Activated naive CD4-positive, alpha-beta T cell treated with anti-CD3 and anti-CD28 coated beads for 36 hours (primary cell): Measurements from ENCODE around the gene UGCG. TPM values are rescaled to one million over a fixed set of nuclear protein-coding genes. Genes with fewer than 3 reads are reported as not detected.
"Not testable (repeated sequence)": the region's sequence is repeated elsewhere in the genome, so short reads cannot be mapped to it uniquely, and the experiment has no call there.

Source experiments
- CTCF ChIA-PET: fragments of 350-600 bp; sonication (Branson Sonifier 250); formaldehyde crosslinking; loops from one replicate; lab custom pipeline; 2021; ENCODE audit warnings: antibody characterized with exemption; lab: Charles Lee
- DNase-seq: peaks from one replicate; pipeline ENCODE4 v3.0.0-alpha.2; 2020
- H3K27ac Mint-ChIP-seq: one replicate; pipeline ENCODE4 v1.8.0; 2021; ENCODE audit warnings: mild to moderate bottlenecking, mixed read lengths
- H3K27me3 Mint-ChIP-seq: one replicate; pipeline ENCODE4 v1.8.0; 2021; ENCODE audit warnings: low read depth, mixed read lengths
- H3K36me3 Mint-ChIP-seq: one replicate; pipeline ENCODE4 v1.8.0; 2021; ENCODE audit warnings: low read depth, mixed read lengths
- H3K4me1 Mint-ChIP-seq: one replicate; pipeline ENCODE4 v1.8.0; 2021; ENCODE audit warnings: low read depth, mixed read lengths
- H3K4me3 Mint-ChIP-seq: one replicate; pipeline ENCODE4 v1.8.0; 2021; ENCODE audit warnings: mild to moderate bottlenecking, moderate library complexity, mixed read lengths
- H3K9me3 Mint-ChIP-seq: one replicate; pipeline ENCODE4 v1.8.0; 2021; ENCODE audit warnings: mixed read lengths
- intact Hi-C: fragments of 100-400 bp; cut with micrococcal nuclease; formaldehyde crosslinking; loops from one replicate; pipeline ENCODE4 v1.15.1; 2023
- total RNA-seq, 2 experiments: library from RNA; stranded (reverse); gene quantifications; one replicate each; pipeline ENCODE4 v1.2.3, GENCODE V29; 2021

The UGCG gene
- total RNA-seq, 2 experiments from 2014 or later, result 8.8 to 10.5 TPM

DNA sequence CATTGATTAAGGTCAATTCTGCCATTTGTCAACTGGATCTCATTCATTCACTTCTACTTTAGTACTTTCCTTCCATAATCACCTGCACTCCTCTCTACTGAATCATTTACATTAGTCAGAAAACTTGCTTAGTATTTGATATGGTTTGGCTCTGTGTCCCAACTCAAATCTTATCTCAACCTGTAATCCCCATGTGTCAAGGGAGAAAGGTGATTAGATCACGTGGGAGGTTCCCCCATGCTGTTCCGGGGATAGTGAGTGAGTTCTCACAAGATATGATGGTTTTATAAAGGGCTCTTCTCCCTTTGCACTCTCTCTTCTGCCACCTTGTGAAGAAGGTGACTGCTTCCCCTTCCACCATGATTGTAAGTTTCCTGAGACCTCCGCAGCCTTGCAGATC, 23.7 kb upstream of the UGCG start:
- Mint-ChIP-seq H3K4me1 (peaks cover 6% of the 10 kb centered on the region), H3K27me3 (no peaks in the 10 kb centered on the region), H3K27ac (no peak overlapping the region), H3K9me3 (peaks cover 3% of the 10 kb centered on the region), H3K4me3 (no peak overlapping the region), H3K36me3 (no peaks in the 10 kb centered on the region)
- DNase-seq, result no peak
- intact Hi-C loops, result no loop called here
- CTCF ChIA-PET, result no interaction called here

DNA sequence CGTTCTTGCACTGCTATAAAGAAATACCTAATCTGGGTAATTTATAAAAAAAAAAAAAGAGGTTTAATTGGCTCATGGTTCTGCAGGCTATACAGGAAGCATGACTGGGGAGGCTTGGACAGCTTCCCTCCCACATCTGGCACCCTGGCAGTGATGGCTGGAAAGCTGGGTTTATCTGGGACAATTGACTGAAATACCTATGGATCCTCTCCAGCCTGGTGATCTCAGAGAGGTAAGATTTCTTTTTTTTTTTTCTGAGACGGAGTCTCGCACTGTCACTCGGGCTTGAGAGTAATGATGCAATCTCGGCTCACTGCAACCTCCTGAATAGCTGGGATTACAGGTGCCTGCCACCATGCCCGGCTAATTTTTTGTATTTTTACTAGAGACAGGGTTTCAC, 22.7 kb upstream of the UGCG start:
- DNase-seq, result no peak
- intact Hi-C loops, result no loop called here
- no peak overlapping the region for H3K27ac Mint-ChIP-seq
- no peak overlapping the region for H3K4me3 Mint-ChIP-seq
- CTCF ChIA-PET, result interaction anchor here (0.6 kb wide), 1 partner anchor 236 kb away, joined by 3 read pairs; no protein-coding TSS in a partner anchor
- peaks cover 6% of the 10 kb centered on the region for H3K4me1 Mint-ChIP-seq
- H3K27me3 Mint-ChIP-seq, result no peaks in the 10 kb centered on the region
- no peaks in the 10 kb centered on the region for H3K36me3 Mint-ChIP-seq
- H3K9me3 Mint-ChIP-seq, result no peaks in the 10 kb centered on the region

- intact Hi-C loops, result no loop called here
- H3K4me1 Mint-ChIP-seq, result peaks cover 6% of the 10 kb centered on the region
- H3K36me3 Mint-ChIP-seq, result no peaks in the 10 kb centered on the region
- H3K4me3 Mint-ChIP-seq, result no peak overlapping the region
- CTCF ChIA-PET, result interaction anchor here (1.0 kb wide), 1 partner anchor 200 kb away, joined by 3 read pairs; no protein-coding TSS in a partner anchor
- no peak for DNase-seq
- H3K27ac Mint-ChIP-seq, result no peak overlapping the region
- H3K9me3 Mint-ChIP-seq, result no peaks in the 10 kb centered on the region
- H3K27me3 Mint-ChIP-seq, result no peaks in the 10 kb centered on the region
These were observed 22.1 kb upstream of the UGCG start for GRCh38 chr9:111874500-111874899.

GRCh38 chr9:111875291-111875690, 21.3 kb upstream of the UGCG start:
- H3K27ac Mint-ChIP-seq, H3K4me3 Mint-ChIP-seq, H3K27me3 Mint-ChIP-seq, H3K9me3 Mint-ChIP-seq, H3K4me1 Mint-ChIP-seq, intact Hi-C loops, DNase-seq, H3K36me3 Mint-ChIP-seq: not testable (repeated sequence)
- CTCF ChIA-PET, result interaction anchor here (1.0 kb wide), 1 partner anchor 199 kb away, joined by 3 read pairs; no protein-coding TSS in a partner anchor

- DNase-seq, H3K36me3 Mint-ChIP-seq, intact Hi-C loops, H3K27ac Mint-ChIP-seq, CTCF ChIA-PET, H3K4me3 Mint-ChIP-seq, H3K27me3 Mint-ChIP-seq, H3K4me1 Mint-ChIP-seq, H3K9me3 Mint-ChIP-seq: not testable (repeated sequence)
These were observed 20.9 kb upstream of the UGCG start for GRCh38 chr9:111875691-111876090.

GRCh38 chr9:111876179-111876578, 20.4 kb upstream of the UGCG start:
- CTCF ChIA-PET, result no interaction called here
- no peak overlapping the region for H3K4me3 Mint-ChIP-seq
- H3K27ac Mint-ChIP-seq, result no peak overlapping the region
- DNase-seq, result no peak
- no peaks in the 10 kb centered on the region for H3K27me3 Mint-ChIP-seq
- intact Hi-C loops, result no loop called here
- peaks cover 1% of the 10 kb centered on the region for H3K9me3 Mint-ChIP-seq
- no peaks in the 10 kb centered on the region for H3K36me3 Mint-ChIP-seq
- H3K4me1 Mint-ChIP-seq, result peaks cover under 1% of the 10 kb centered on the region

DNA sequence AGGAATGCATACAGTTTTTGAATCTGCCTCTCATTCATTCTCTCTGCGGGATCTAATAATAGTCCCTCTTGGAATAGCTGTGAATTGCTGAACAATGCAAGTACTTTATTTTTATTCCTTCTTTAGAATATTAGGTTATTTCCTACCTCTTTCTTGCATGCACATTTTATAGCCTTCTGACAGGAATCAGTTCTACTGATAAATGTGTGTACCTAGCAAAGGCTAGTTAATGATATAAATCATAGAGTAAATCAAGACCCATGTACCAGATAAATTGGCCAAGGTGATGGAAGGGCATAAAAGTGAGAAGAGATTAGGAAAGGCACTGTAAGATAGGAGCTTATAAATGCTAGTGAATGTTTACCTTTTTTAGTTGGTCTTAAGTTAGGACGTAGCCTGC, 19.2 kb upstream of the UGCG start:
- Mint-ChIP-seq H3K4me1 (no peaks in the 10 kb centered on the region), H3K4me3 (no peak overlapping the region), H3K27me3 (no peaks in the 10 kb centered on the region), H3K27ac (no peak overlapping the region), H3K36me3 (no peaks in the 10 kb centered on the region), H3K9me3 (peaks cover 4% of the 10 kb centered on the region)
- intact Hi-C loops, result no loop called here
- CTCF ChIA-PET, result no interaction called here
- DNase-seq, result no peak

DNA sequence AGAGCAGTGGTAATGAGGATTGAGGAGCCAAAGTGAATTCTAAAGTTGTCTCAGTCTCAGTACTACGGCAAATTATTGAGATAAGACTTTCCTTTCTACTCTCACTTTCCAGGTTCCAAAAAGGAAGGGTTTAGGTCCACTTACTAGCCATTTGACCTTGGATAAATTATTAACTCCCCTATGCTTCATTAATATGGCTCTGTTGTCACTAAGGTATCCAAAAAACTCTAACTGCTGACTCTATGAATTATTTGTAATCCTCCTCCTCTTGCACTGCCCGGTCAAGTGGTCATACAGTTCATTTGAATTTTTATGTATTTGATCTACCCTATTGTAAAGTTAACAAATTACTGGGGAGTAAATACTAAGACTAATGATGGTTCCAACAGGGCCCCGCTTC, 17.7 kb upstream of the UGCG start:
- Mint-ChIP-seq H3K9me3 (peaks cover 4% of the 10 kb centered on the region), H3K27ac (no peak overlapping the region), H3K36me3 (no peaks in the 10 kb centered on the region), H3K27me3 (peaks cover 1% of the 10 kb centered on the region), H3K4me3 (no peak overlapping the region), H3K4me1 (no peaks in the 10 kb centered on the region)
- no peak for DNase-seq
- CTCF ChIA-PET, result interaction anchor here (1.3 kb wide), 1 partner anchor 189 kb away, joined by 3 read pairs; no protein-coding TSS in a partner anchor
- intact Hi-C loops, result no loop called here

DNA sequence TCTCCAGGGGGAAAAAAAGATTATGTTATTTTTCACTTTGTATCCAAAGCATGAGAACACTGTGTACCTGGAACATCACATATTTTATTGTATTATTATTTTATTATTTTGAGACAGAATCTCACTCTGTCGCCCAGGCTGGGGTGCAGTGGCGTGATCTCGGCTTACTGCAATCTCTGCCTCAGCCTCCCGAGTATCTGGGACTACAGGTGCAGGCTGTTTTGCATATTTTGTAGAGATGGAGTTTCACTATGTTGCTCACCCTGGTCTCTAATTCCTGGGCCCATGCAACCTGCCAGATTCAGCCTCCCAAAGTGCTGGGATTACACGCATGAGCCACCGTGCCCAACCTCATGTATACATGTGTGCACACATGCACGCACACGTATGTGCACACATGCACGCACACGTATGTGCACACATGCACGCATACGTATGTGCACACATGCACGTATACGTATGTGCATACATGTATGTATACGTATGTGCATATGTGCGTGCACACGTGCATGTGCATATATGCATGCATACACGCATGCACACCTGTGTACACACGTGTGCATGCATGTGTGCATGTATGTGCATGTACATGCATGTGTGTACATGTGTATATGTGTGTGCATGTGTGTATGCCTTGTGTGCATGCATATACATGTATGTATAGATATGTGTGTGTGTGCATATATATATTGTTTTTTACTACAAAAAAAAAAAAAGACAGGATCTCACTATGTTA, 9.5 kb upstream of the UGCG start:
- H3K27ac Mint-ChIP-seq, result no peak overlapping the region
- DNase-seq, result no peak
- peaks cover 1% of the 10 kb centered on the region for H3K27me3 Mint-ChIP-seq
- H3K36me3 Mint-ChIP-seq, result no peaks in the 10 kb centered on the region
- CTCF ChIA-PET, result interaction anchor here (0.7 kb wide), 1 partner anchor 214 kb away, joined by 3 read pairs; no protein-coding TSS in a partner anchor
- peaks cover 5% of the 10 kb centered on the region for H3K4me1 Mint-ChIP-seq
- no peaks in the 10 kb centered on the region for H3K9me3 Mint-ChIP-seq
- H3K4me3 Mint-ChIP-seq, result no peak overlapping the region
- intact Hi-C loops, result no loop called here

- Mint-ChIP-seq H3K36me3 (no peaks in the 10 kb centered on the region), H3K27me3 (no peaks in the 10 kb centered on the region), H3K4me1 (peaks cover 8% of the 10 kb centered on the region), H3K4me3 (no peak overlapping the region), H3K9me3 (no peaks in the 10 kb centered on the region), H3K27ac (no peak overlapping the region)
- CTCF ChIA-PET, result no interaction called here
- intact Hi-C loops, result loop anchor here (10.0 kb wide), 1 partner anchor 864 kb away; the partner anchor contains the start of gene SNX30
- no peak for DNase-seq
These were observed 6.3 kb upstream of the UGCG start for GRCh38 chr9:111890334-111890733.

GRCh38 chr9:111890867-111891266, 5.7 kb upstream of the UGCG start:
- H3K27me3 Mint-ChIP-seq, H3K4me3 Mint-ChIP-seq, H3K9me3 Mint-ChIP-seq, DNase-seq, CTCF ChIA-PET, H3K27ac Mint-ChIP-seq, H3K36me3 Mint-ChIP-seq: not testable (repeated sequence)
- peaks cover 11% of the 10 kb centered on the region for H3K4me1 Mint-ChIP-seq
- intact Hi-C loops, result loop anchor here (10.0 kb wide), 1 partner anchor 864 kb away; the partner anchor contains the start of gene SNX30

DNA sequence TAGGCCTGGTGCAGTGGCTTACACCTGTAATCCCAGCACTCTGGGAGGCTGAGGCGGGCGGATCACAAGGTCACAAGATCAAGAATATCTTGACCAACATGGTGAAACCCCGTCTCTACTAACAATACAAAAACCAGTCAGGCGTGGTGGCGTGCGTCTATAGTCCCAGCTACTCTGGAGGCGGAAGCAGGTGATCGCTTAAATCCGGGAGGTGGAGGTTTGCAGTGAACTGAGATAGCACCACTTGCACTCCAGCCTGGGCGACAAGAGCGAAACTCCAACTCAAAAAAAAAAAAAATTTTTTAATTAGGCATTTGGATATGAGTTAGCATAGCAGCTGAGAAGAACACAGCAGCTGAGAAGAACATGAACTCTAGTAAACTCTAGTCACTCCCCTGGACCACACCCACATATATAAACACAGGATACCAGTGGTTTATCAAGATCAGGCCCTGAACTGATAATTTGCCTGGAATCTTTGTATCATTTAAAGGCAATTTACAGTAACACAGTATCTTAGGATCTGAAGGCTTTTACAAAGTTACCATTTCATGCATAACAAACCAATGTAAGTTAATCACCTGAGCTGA, 4.6 kb upstream of the UGCG start:
- Mint-ChIP-seq H3K9me3 (no peaks in the 10 kb centered on the region), H3K4me1 (peaks cover 12% of the 10 kb centered on the region), H3K27me3 (no peaks in the 10 kb centered on the region), H3K36me3 (no peaks in the 10 kb centered on the region), H3K4me3 (no peak overlapping the region), H3K27ac (no peak overlapping the region)
- DNase-seq, result no peak
- intact Hi-C loops, result loop anchor here (10.0 kb wide), 1 partner anchor 863 kb away; the partner anchor contains the start of gene SNX30
- CTCF ChIA-PET, result interaction anchor here (1.3 kb wide), 1 partner anchor 132 kb away, joined by 3 read pairs; no protein-coding TSS in a partner anchor
